Upper lobe of right lung (tissue), 1 donor: ENCODE measurements around the gene IGFBP7. TPM values are rescaled to one million over a fixed set of nuclear protein-coding genes. Genes with fewer than 3 reads are reported as not detected.

ENCODE experiments used
- ATAC-seq: fragments of 200-7000 bp; cut with Tn5 transposase; one replicate; pipeline ENCODE4 v1.9.1; 2020; ENCODE audit warnings: mild to moderate bottlenecking, moderate library complexity
- DNase-seq: peaks from one replicate; pipeline ENCODE4 v3.0.0-alpha.2; 2020
- H3K27ac ChIP-seq: fragments of 200-600 bp; one replicate; pipeline ENCODE4 v1.8.0; 2022
- H3K27me3 ChIP-seq: fragments of 200-600 bp; one replicate; pipeline ENCODE4 v1.8.0; 2022; ENCODE audit warnings: mild to moderate bottlenecking
- H3K36me3 ChIP-seq: fragments of 200-600 bp; one replicate; pipeline ENCODE4 v1.8.0; 2022
- H3K4me1 ChIP-seq: fragments of 200-600 bp; one replicate; pipeline ENCODE4 v1.8.0; 2022
- H3K4me3 ChIP-seq: fragments of 200-600 bp; one replicate; pipeline ENCODE4 v1.8.0; 2022; ENCODE audit warnings: mild to moderate bottlenecking
- H3K9me3 ChIP-seq: fragments of 200-600 bp; one replicate; pipeline ENCODE4 v1.8.0; 2022
- CTCF ChIP-seq: fragments of 200-600 bp; IDR thresholded peaks from one replicate; pipeline ENCODE4 v1.8.0; 2022; ENCODE audit warnings: antibody characterized with exemption
- intact Hi-C: fragments of 100-400 bp; cut with DNase I; formaldehyde crosslinking; loops from one replicate; pipeline ENCODE4 v1.11.0; 2022
- total RNA-seq: library from RNA; stranded (reverse); fragmentation: NEBNext Ultra II Directional; extraction: Animal tissue kit (Norgen Biotek cat#: 25700); gene quantifications from one replicate; pipeline ENCODE4 v1.2.1, GENCODE V29; 2021
- donor health status: DM: no; HTN: yes; CAD: no; lungs with severe emphysema.

The IGFBP7 gene
- total RNA-seq, 1 donor from 2014 or later: 661 TPM

- peaks cover 41% of the 10 kb centered on the region for H3K4me1 ChIP-seq
- no peak for TF ChIP-seq CTCF
Measured at GRCh38 chr4:57081651-57082621, 28.2 kb downstream of the IGFBP7 start.

GRCh38 chr4:57080781-57081650, 29.2 kb downstream of the IGFBP7 start:
- TF ChIP-seq CTCF: no peak
- ATAC-seq (peak; percentile 50), DNase-seq (no peak)
- no peaks in the 10 kb centered on the region for H3K27me3 ChIP-seq
- H3K27ac ChIP-seq: peak overlapping the region; percentile 34
- H3K4me3 ChIP-seq: no peak overlapping the region
- intact Hi-C loops: no loop called here
- H3K36me3 ChIP-seq: no peaks in the 10 kb centered on the region
- H3K4me1 ChIP-seq: peaks cover 41% of the 10 kb centered on the region
- H3K9me3 ChIP-seq: no peaks in the 10 kb centered on the region

More at GRCh38 chr4:57081651-57082621, 28.2 kb downstream of the IGFBP7 start:
- DNase-seq (no peak), ATAC-seq (no peak)
- peak overlapping the region; percentile 34 for H3K27ac ChIP-seq
- H3K4me3 ChIP-seq: no peak overlapping the region
- no peaks in the 10 kb centered on the region for H3K36me3 ChIP-seq
- no peaks in the 10 kb centered on the region for H3K27me3 ChIP-seq
- no peaks in the 10 kb centered on the region for H3K9me3 ChIP-seq
- intact Hi-C loops: no loop called here

GRCh38 chr4:57078685-57079521, 31.3 kb downstream of the IGFBP7 start:
- Histone ChIP-seq H3K4me1 (peaks cover 41% of the 10 kb centered on the region), H3K4me3 (no peak overlapping the region), H3K27me3 (no peaks in the 10 kb centered on the region), H3K36me3 (no peaks in the 10 kb centered on the region), H3K9me3 (no peaks in the 10 kb centered on the region), H3K27ac (peak overlapping the region; percentile 38)
- intact Hi-C loops: no loop called here
- TF ChIP-seq CTCF: no peak
- ATAC-seq (peak; percentile 65), DNase-seq (no peak)

- no peak for TF ChIP-seq CTCF
- H3K27me3 ChIP-seq: no peaks in the 10 kb centered on the region
- intact Hi-C loops: no loop called here
- H3K27ac ChIP-seq: no peak overlapping the region
- no peaks in the 10 kb centered on the region for H3K9me3 ChIP-seq
- no peak for DNase-seq
- no peaks in the 10 kb centered on the region for H3K36me3 ChIP-seq
- peaks cover 33% of the 10 kb centered on the region for H3K4me1 ChIP-seq
- ATAC-seq: peak; percentile 23
- no peak overlapping the region for H3K4me3 ChIP-seq
Measured at GRCh38 chr4:57077550-57078343, 32.4 kb downstream of the IGFBP7 start.
